NCI-H446 (cell line): ENCODE data around the gene EFCC1.

Experiments
- DNase-seq, 2 experiments: peaks; one replicate each; lab custom pipeline; 2025; lab: John Stamatoyannopoulos, UW

EFCC1 gene

DNA sequence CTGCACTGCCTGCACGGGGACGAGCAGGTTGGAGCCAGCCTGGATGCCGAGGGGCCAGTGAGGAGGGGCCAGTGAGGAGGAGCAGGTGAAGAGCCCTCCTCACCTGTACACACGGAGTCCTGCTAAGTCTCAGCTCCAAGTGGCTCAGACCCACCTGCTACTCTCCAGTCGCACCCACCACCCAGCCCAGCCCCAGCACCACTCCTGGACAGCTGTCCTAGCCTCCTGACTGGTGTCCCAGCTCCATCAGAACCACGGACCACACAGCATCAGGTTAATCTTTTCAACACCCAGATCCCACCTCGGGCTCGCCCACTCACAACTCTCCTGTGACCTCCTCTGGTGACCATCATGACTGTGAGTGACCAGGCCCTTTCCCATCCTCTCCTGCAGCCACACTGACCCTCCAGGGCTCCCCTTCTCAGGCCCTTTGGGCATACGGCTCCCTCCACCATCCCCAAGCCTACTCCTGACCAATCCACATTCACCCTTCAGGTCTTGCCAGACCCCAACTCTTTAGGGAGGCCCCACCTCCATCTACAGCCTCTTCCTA is 13.8 kb downstream of the EFCC1 start:
- DNase-seq: no peak

DNA sequence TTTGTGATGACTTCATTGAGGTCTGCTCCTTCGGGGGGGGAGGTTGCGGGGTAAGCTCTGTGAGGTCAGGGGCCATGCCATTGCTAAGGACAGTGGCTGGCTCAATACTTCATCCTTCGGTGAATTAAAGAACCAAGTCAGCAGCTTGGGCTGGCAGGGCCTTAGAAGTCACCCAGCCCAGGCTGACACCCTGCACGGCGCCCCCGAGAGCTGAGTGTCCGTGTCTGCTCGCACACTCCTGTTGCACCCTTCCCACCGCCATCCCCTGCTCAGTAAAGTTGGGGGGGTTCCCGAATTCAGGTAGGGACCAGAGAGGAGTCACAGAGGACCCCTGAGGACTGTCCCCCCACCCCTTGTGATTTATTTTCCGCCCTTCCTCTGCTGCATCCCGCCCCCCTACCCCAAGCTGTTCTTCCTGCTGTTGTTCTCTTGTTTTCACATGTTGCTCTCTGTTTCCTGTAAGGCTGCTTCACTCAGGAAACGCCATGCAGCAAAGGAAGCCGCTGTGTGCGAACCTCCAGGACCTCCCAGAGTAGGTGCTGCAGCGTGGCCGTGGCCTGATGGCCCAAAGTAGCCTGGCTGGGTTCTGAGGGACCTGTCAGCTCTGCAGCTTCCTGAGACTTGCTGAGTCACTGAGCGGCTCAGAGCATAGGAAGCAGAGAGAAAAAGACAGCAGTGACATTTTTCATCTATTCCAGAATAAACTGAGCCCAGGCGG is 14.4 kb downstream of the EFCC1 start:
- DNase-seq: no peak

- no peak for DNase-seq
Observed at GRCh38 chr3:129016356-129016719, 15.2 kb downstream of the EFCC1 start.

GRCh38 chr3:129016720-129017483 is 15.8 kb downstream of the EFCC1 start:
- no peak for DNase-seq

GRCh38 chr3:129017484-129017899 is 16.4 kb downstream of the EFCC1 start:
- no peak for DNase-seq

- no peak for DNase-seq
Observed at GRCh38 chr3:129018271-129018670, 17.2 kb downstream of the EFCC1 start.

DNA sequence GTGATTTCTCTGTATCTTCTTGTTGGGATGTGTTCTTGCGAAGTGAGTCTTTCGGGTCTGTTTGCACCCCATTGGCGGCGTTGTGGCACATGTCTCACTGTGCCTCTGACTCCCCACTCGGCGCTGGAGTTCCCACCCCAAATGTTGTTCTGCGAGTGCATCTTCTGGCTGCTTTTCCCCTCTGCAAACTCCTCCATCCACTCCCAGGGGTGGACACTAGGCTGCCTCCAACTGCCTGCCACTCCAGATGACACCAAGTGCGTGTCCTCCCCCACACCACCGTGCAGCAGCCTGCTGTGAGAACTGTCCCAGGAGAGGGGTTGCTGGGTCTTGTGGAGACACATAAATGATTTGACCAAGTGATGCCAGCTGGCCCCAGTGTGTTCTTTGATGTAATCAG is 17.6 kb downstream of the EFCC1 start:
- DNase-seq: no peak

DNA sequence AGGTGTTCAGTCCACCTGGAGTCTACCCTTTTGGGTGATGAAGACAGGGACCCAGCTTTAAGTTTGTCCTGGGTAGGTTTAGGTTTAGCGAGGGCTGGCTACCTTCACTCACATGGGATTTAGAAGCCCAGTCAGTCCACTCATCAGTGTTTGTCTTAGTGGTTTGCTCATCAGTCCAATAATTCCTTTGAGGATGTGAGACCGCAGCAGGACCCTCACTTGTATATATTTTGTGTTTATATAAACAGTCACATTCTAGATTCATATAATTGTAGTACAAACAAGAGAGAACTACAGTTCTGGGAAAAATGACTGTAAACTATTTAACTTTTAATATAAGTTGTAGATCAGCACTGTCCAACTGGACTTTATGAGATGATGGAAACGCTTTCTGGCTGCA is 18.2 kb downstream of the EFCC1 start:
- no peak for DNase-seq

DNA sequence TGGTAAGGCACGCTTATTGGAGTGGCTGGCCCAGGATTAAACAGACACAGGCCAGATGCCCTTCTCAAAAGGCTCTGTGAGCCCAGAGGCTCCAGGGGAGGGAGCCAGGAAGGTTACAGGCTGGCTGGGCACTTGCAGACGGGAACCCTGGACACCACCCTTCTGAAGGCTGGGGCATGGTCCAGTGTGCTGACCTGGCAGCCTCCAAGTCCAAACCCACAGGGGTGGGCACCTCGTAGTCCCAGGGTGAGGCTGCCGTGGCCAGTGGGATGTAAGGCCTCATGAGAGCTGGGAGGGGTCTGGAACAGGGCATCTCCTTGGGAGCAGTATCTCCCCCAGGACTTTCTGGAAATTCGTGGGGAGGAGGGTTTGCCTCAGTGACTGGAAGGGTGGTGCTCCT is 19.6 kb downstream of the EFCC1 start:
- DNase-seq: no peak

GRCh38 chr3:129021140-129021551 is 20.0 kb downstream of the EFCC1 start:
- no peak for DNase-seq

DNA sequence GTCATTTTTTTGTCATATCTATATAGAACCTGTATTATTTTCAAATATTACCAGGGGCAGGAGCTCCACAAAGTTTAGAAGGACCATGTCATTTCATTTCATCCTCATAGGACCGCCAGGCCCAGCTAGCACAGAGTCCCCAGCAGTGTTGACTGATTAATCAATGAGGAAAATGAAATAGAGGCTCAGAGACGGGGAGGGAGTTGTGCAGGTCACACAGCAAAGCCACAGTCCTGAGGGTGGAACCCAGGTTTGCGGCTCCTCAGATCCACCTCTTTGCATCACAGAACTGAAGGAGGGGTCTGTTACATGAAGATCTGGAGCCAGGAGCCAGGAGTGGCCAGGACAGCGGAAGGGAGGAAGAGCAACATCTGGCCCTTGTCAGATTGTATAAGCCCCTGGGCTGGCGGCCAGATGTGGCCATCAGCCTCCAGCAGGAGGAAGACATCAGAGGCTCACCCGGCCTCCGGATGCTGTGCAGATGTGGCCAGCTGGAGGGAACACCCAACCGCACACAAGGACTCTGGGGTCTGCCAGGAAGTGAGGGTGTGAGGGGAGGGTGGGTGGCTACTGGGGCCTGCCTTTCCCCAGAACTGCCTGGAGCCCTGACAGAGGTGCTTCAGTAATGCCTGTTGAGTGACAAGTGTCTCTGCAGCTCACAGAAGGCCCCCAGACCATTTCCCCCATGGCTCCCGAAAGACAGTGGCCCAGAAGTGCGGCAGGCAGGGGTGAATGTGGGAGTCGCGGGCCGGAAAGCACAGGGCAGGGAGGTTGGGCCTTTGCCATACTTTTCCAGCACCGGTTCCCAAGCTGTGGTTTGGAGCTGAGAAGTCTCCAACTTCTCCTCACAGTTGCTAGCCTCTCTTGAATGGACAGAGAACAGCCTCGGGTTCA is 21.3 kb downstream of the EFCC1 start:
- DNase-seq: no peak

GRCh38 chr3:129023008-129023358 is 21.9 kb downstream of the EFCC1 start:
- no peak for DNase-seq

DNA sequence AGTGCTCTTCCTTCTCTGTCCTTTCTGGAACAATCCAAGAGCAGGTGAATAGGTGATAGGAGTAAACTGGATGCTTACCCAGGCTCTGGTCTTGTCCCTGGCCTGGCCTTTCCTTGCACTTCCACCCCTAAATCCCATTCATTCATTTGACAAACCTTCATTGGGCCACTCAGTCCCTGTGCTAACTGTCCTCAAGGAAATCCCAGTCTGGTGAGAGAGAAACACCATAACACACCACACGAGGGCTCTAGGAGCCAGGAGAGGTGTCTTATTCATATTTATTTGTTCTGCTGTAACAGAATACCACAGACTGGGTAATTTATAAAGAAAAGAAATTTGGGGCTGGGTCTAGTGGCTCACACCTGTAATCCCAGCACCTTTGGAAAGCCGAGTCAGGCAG is 22.8 kb downstream of the EFCC1 start:
- DNase-seq: no peak

DNA sequence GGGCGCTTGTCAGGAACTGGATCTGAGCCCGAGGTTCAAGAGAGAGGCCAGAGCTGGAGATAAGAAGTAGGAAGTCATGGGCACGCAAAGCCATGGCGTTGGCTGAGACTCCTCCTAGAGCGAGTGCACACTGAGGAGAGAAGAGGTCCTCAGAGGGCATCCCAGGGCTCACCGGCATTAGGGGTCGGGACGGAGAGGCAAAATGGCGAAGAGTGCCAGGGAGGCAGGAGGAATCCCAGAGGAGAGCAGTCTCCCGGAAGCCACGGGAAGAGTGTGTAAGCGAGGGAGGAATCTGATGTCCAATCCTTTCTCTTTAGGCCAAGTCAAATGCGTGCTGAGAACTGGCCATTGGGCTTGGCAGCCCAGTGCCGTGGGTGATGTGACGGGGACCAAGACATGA is 24.0 kb downstream of the EFCC1 start:
- no peak for DNase-seq

- no peak for DNase-seq
Observed at GRCh38 chr3:129025691-129026435, 24.8 kb downstream of the EFCC1 start.

DNA sequence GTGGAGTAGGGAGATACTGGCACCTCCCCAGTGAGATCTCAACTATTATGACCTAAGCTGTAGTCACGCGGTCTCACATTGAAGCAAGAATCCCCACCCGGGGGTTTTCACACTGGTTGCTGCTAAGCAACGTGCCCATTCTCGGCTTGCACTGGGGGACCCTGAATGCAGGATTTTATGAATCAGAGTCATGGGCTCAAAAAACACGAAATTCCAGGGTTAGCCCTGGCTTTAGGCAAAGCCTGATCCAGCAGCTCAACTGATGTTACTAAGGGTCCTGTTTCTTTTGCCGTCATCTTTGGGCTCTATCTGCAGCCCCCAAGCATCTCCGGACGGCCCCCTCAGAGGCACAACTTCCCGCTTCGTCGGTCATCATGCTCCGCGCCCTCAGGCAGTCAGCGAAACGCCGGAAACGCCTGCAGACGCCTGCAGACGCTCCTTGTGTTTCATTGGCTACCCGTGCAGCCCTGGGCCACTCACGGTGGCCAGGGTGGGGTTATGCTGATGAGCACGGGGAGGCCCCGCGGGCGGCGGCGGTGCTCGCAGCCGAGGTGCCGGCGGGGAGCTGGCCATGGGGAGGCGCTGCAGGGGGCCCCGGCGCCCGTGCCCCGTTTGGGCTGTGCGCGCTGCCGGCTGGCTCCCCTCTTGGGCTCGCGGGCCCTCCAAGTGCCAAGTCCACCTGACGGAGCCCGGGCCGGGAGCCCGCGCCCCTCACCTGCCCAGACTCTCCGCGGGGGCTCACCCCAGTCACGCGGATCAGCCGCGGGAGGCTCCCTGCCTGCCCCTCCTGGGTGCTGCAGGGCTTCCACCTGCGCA is 25.8 kb downstream of the EFCC1 start:
- DNase-seq: peak in 1 of 2 experiments; percentile 78

GRCh38 chr3:129027544-129027880 is 26.4 kb downstream of the EFCC1 start:
- DNase-seq: no peak

GRCh38 chr3:129028866-129029265 is 27.8 kb downstream of the EFCC1 start:
- no peak for DNase-seq

DNA sequence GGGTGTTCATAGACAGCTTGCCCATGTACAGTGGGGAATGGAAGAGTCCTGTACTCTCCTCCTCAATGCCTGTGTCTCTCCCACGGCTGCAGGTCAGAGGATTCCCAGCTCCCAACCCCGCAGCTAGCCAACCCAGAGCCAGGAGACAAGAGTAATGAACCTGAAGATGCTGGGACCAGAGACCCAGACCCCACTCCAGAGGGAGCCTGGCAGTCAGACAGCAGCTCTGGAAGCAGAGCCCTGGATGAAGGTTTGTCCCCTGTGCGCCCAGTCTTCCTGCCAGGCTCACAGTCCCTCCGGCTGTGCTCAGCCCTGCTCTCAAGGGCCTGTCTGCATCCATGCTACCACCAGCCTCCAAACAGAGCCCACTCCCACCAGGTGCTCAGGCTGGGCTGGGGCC is 29.5 kb downstream of the EFCC1 start:
- no peak for DNase-seq

- no peak for DNase-seq
Observed at GRCh38 chr3:129031476-129032215, 30.5 kb downstream of the EFCC1 start.
